WI38 (cell line): ENCODE results near the gene GRK1.

Experiments used
- H3K4me3 ChIP-seq: 2 replicates; pipeline ENCODE4 v1.5.1; 2011; ENCODE audit warnings: low read depth, mild to moderate bottlenecking, control low read depth, low read length
- TF ChIP-seq, protein P1 (sequence below): IDR thresholded peaks from 2 replicates; pipeline ENCODE4 v1.5.1; 2012; ENCODE audit warnings: low read depth, mild to moderate bottlenecking, control low read depth, low read length

The GRK1 gene

DNA sequence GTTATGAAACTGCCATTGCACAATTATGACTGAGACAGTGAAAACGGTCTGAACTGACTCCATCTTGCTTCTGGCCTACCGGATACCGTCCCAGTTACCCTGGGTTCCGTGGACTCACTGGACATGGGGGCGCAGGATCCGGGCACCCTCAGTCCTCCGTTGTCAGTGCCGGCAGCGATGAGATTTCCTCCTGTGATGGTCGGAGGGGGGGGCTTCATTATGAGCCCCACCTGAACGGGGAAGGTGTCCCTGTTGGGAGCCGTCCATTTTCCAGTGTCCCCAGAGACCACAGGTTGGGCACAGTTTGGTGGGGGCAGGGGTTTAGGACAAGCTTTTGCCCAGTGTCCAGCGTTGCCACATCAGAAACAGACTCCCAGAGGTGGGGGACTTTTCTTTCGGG is 115.5 kb downstream of the GRK1 start:
- TF ChIP-seq, protein P1, sequence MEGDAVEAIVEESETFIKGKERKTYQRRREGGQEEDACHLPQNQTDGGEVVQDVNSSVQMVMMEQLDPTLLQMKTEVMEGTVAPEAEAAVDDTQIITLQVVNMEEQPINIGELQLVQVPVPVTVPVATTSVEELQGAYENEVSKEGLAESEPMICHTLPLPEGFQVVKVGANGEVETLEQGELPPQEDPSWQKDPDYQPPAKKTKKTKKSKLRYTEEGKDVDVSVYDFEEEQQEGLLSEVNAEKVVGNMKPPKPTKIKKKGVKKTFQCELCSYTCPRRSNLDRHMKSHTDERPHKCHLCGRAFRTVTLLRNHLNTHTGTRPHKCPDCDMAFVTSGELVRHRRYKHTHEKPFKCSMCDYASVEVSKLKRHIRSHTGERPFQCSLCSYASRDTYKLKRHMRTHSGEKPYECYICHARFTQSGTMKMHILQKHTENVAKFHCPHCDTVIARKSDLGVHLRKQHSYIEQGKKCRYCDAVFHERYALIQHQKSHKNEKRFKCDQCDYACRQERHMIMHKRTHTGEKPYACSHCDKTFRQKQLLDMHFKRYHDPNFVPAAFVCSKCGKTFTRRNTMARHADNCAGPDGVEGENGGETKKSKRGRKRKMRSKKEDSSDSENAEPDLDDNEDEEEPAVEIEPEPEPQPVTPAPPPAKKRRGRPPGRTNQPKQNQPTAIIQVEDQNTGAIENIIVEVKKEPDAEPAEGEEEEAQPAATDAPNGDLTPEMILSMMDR = no peak
- H3K4me3 ChIP-seq = no peak overlapping the region

DNA sequence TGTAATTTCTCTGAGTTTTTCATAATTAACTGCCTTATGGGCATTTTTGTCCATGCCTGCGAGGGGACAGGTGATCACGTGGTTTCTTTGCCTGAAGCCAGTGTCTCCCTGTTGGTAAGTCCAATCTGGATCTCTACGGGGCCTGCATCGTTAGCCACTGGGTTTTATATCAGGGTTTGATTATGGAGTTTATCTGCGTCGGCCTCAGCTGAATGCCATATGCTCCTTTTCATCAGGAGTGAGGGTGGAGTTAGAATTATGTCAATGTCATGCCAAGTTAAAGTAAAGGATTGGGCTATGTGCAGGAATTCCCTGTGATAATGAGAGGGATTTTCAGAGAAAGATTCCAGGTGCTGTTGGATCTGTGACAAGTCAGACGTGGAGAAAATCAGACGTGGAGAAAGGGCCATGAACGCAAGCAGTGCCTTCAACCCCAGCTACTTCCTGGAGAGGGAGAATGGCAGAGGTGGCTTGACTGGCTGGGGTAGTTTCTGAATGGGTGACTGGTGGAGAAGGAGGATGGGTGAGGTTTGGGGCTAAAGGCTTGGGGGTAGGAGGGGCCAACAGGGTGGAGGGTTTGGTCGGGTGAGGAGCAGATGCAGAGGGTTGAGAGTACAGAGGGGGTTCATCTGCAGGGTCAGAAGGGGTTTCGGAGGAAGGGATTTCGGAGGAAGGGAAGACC is 116.3 kb downstream of the GRK1 start:
- no peak overlapping the region for H3K4me3 ChIP-seq
- TF ChIP-seq, protein P1 = no peak

DNA sequence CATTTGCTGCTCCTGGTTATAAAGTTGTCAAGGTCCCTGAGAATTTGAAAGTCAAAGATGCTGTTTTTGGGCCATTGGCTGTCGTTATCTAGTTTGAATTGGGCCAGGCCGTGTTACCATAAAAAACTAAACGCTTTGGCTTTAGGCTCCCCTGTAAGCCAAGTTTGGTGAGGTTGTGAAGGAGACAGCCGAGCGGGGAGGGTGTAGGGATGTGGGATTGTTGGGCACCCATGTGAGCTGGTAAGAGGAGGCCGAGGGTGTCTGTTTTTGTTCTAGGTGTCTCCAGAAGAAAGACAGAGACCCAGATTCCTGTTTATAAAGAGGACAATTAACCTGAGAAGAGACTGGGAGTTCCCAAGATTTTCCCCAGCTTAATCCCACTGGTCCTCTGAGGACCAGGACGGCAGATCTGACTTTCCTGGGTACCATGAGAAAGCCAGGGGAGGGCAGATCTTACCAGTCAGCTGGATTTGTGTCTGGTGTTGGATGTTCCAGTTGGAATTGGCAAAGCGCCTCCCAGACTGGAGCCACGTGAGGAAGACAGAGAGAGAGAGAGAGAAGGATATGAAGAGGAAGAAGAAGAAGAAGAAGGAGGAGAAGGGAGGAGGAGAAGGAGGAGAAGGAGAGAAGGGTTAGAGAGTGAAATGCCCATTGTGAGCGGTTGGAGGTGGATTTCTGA is 117.1 kb downstream of the GRK1 start:
- TF ChIP-seq, protein P1 = no peak
- no peak overlapping the region for H3K4me3 ChIP-seq

DNA sequence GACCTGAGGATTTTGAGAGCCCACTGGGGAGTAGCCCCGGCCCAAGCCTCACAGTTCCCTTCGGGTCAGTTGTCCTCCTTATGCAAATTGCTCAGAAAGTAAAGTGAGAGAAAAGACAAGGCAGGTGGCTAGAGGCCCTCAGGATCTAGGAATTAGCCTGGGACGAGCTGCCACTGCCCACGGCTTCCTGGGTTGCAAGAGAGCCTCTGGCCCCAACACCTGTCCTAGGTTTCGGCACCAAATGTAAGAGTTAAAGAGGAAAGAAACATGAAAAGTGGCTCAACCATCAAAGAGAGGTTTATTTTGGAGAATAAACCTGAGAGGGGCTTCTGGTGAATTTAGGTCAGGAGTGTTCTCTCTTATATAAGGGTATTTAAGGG is 117.6 kb downstream of the GRK1 start:
- TF ChIP-seq, protein P1 = no peak
- no peak overlapping the region for H3K4me3 ChIP-seq

DNA sequence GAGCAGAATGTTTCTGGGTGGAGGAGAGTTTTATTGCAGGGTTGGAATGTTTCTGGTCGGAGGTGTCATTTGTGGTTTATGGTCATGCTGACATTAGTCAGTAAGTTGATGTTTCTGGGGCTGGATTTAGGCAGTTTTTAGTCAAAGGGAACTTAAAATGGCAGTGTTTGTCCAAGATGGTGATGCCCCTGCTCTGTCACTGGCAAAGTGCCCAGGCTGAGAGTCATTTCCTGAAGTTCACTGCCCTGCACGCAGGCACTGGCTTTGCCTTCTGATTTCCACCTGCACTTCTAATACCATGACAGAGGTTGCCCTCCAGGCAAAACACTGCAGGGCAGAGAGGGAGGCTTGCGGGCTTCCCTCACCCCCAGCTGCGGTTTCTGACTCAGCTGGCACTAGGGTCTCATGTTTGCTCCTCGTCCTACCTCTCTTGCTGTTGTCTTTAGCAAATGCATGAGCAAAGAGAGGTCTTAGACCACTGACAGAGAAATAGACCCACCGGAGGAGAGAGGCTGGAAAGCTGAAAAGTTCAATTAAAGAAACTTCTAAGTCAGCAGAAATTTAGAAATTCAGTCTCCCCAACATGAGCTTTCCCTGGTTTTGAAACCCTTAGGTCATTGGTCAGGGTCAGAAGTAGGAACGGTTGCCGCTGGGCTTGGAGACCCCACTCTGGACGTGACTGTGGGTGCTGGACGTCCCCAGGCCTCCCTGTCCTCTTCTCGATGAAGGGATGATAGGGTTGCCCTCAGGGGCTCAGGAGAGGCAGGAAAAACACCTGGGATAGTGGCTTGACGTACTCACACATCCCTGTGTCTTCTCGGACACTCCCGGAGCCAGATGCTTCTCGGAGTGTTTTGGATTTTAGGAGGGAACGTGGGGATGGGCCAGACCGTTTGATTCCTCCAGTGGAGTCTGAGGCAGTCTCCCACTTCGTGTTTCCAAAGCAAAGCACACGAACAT is 118.3 kb downstream of the GRK1 start:
- TF ChIP-seq, protein P1 = no peak
- no peak overlapping the region for H3K4me3 ChIP-seq

DNA sequence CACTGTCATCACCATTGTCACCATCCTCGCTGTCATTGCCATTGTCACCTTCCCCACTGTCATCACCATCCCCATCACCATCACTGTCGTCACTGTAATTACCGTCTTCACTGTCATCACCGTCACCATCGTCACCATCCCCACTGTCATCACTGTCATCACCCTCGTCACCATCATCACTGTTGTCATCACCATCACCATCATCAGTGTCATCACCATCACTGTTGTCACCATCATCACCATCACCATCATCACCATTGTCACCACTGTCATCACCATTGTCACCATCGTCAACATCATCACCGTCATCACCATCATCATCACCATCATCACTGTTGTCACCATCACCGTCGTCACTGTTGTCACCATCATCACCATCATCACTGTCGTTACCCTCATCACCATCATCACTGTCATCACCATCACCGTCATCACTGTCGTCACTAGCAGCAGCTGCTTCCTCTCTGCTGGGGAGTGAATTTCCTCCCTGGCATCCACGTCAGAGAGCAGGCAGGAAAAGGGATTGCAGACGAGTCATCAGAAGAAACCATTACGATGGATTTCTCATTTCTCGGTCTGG is 119.3 kb downstream of the GRK1 start:
- no peak overlapping the region for H3K4me3 ChIP-seq
- TF ChIP-seq, protein P1 = no peak
